Stomach smooth muscle (tissue), 2 donors: Measurements from ENCODE around the gene DSC3.

Source experiments
- H3K27ac ChIP-seq: one replicate; pipeline ENCODE4 v1.7.0; 2013; ENCODE audit warnings: mild to moderate bottlenecking, low read length, inconsistent platforms
- H3K27me3 ChIP-seq, 2 donors: one replicate each; pipeline ENCODE4 v1.7.0; 2013; ENCODE audit warnings: low read length in 2 of 2; ENCODE audit not compliant: insufficient read depth in 2 of 2, control insufficient read depth in 1 of 2
- H3K36me3 ChIP-seq, 2 donors: one replicate each; pipeline ENCODE4 v1.7.0; 2013; ENCODE audit warnings: low read length in 2 of 2; ENCODE audit not compliant: control insufficient read depth in 2 of 2, insufficient read depth in 2 of 2
- H3K4me1 ChIP-seq: one replicate; pipeline ENCODE4 v1.7.0; 2013; ENCODE audit warnings: low read length; ENCODE audit not compliant: control insufficient read depth, insufficient read depth
- H3K4me3 ChIP-seq, 2 donors: one replicate each; pipeline ENCODE4 v1.7.0; 2013; ENCODE audit warnings: low read length in 2 of 2
- H3K9ac ChIP-seq, 2 donors: one replicate each; pipeline ENCODE4 v1.7.0; 2013; ENCODE audit warnings: low read length in 2 of 2, mild to moderate bottlenecking in 1 of 2
- H3K9me3 ChIP-seq, 2 donors: one replicate each; pipeline ENCODE4 v1.7.0; 2013; ENCODE audit warnings: low read length in 2 of 2; ENCODE audit not compliant: control insufficient read depth in 2 of 2
- donor health status: healthy.
- donor health status: Pancreatic carcinoma.

The DSC3 gene

DNA sequence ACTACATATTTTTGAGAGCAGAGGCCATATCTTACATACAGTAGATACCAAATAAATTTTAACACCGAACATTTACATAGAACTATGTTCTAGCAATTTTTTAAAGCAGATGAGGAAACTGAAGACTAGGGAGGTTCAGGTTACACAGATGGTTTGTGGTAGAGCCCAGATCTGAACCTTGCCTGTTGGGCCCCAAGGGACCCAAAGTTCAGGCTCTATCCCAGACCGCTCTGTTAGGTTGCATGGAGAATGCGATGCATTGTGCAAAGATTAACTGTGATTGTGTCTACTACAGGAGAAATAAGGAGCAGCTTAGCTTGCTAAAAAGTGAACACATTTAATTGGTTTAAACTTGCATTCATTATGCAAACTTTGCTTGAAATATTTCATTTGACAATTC, 16.4 kb upstream of the DSC3 start:
- H3K27ac ChIP-seq = no peak overlapping the region
- H3K36me3 ChIP-seq = no peaks in the 10 kb centered on the region
- H3K4me3 ChIP-seq = no peak overlapping the region

GRCh38 chr18:31057917-31058316, 15.4 kb upstream of the DSC3 start:
- H3K4me3 ChIP-seq = no peak overlapping the region
- H3K4me1 ChIP-seq = no peaks in the 10 kb centered on the region
- no peaks in the 10 kb centered on the region for H3K36me3 ChIP-seq

More for the DNA sequence above, 16.4 kb upstream of the DSC3 start:
- H3K9me3 ChIP-seq = no peaks in the 10 kb centered on the region
- no peak overlapping the region for H3K9ac ChIP-seq
- H3K4me1 ChIP-seq = no peaks in the 10 kb centered on the region
- H3K27me3 ChIP-seq = peaks cover 0 to 2% of the 10 kb centered on the region in 2 donors

DNA sequence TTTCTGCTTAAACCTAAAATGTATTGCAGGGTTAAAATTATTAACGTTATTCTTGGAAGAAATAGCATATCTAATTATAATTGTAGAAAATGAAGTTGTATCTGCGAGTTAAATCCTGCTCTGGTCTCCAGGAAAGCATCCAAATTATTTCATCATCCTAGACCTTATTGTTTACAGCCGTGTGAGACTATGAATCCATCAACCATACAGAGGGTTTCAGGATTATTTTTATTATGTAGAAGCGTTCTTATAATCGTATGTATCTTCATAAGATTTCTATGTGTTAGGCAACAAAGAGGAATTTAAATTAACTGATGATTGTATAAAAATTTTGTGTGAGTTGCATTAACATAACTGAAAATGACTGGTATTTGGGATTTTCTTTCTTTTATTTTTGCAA, 14.5 kb upstream of the DSC3 start:
- H3K27ac ChIP-seq = no peak overlapping the region
- no peak overlapping the region for H3K4me3 ChIP-seq
- H3K36me3 ChIP-seq = no peaks in the 10 kb centered on the region
- H3K4me1 ChIP-seq = no peaks in the 10 kb centered on the region
- no peaks in the 10 kb centered on the region for H3K9me3 ChIP-seq
- no peak overlapping the region for H3K9ac ChIP-seq
- H3K27me3 ChIP-seq = no peaks in the 10 kb centered on the region

More at GRCh38 chr18:31057917-31058316, 15.4 kb upstream of the DSC3 start:
- no peak overlapping the region for H3K27ac ChIP-seq
- H3K9me3 ChIP-seq = no peaks in the 10 kb centered on the region
- H3K27me3 ChIP-seq = peaks cover 0 to 2% of the 10 kb centered on the region in 2 donors
- no peak overlapping the region for H3K9ac ChIP-seq

DNA sequence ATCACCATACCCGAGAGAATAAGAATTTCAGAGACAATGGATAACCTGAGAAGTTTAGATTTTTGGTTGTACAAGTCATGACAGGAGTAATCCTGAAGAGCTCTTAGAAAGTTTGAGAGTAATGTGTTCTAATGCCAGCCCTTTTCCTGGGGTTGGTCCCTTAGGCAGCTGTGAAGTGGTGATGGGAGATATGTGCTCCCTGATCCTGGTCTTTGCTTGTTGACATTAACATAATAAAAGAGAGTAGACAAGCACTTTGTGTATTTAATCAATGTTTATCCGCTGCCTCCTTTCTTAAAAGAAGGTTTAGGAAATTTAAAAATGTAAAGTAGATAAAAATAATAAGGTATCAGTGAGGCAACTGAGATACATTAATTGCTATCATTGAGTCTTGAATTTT, 13.8 kb upstream of the DSC3 start:
- Histone ChIP-seq H3K27me3 (no peaks in the 10 kb centered on the region), H3K9ac (no peak overlapping the region), H3K4me3 (no peak overlapping the region), H3K4me1 (no peaks in the 10 kb centered on the region), H3K27ac (no peak overlapping the region), H3K9me3 (no peaks in the 10 kb centered on the region), H3K36me3 (no peaks in the 10 kb centered on the region)

DNA sequence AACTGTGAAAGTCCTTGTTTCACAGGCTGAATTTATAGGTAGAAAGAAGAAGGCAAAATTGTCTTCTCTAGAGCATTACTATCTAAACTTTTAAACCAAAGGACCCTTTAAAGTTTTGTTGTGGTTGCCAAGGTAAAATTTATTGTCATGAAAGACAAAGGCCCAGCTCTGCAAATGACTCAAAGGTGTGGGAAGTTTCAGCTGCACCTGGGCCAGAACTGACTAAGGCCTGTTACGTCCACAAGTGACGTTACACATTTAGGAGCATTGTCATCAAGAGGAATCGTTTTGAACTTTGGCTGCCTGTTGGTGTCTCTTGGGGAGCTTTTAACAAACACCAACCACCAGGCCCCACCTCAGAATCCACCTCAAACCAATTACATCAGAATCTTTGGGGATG, 8.1 kb upstream of the DSC3 start:
- H3K27me3 ChIP-seq = no peaks in the 10 kb centered on the region
- no peak overlapping the region for H3K4me3 ChIP-seq
- no peaks in the 10 kb centered on the region for H3K9me3 ChIP-seq
- no peak overlapping the region for H3K9ac ChIP-seq
- no peaks in the 10 kb centered on the region for H3K4me1 ChIP-seq
- H3K36me3 ChIP-seq = no peaks in the 10 kb centered on the region
- H3K27ac ChIP-seq = no peak overlapping the region

DNA sequence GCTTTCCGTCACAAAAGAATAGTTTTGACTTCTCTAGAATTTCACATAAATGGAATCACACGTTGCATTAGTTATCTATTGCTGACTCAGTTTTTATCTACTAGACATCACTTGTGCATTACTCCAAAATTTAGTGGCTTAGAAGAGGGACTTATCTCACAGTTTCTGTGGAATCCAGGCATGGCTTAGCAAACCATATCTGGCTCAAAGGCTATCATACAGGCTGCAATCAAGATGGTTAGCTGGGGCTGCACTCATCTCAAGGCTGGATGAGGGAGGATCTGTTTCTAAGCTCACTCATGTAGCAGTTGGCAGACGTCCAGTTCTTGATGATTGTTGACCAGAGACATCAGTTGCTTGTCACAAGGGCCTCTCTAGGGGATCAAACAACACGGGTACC, 6.6 kb upstream of the DSC3 start:
- no peaks in the 10 kb centered on the region for H3K36me3 ChIP-seq
- H3K4me1 ChIP-seq = no peaks in the 10 kb centered on the region
- no peak overlapping the region for H3K4me3 ChIP-seq
- no peaks in the 10 kb centered on the region for H3K27me3 ChIP-seq
- no peak overlapping the region for H3K9ac ChIP-seq
- H3K27ac ChIP-seq = no peak overlapping the region
- H3K9me3 ChIP-seq = no peaks in the 10 kb centered on the region

- H3K27me3 ChIP-seq = peaks cover 5 to 7% of the 10 kb centered on the region in 2 donors
- H3K36me3 ChIP-seq = no peaks in the 10 kb centered on the region
These were observed 5.7 kb upstream of the DSC3 start for GRCh38 chr18:31048216-31048615.

DNA sequence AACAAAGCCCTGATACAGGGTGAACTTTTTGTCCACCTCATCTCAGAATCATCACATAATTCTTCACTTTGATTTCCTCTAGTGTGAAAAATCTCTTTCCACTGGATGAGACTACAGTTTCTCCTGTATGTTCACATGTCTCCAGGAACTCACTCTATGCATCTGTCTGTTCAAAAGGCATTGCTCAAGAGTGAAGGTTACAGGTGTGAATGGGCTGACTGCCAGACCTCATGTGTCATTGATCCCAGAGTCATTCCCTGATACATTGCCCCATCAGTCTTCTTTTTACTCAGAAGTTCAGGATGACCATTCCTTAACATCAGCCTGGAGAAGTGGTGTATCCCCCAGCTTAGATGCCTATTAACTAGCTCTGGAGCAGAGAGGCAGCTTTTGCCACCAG, 4.4 kb upstream of the DSC3 start:
- Histone ChIP-seq H3K27ac (no peak overlapping the region), H3K4me1 (no peaks in the 10 kb centered on the region), H3K36me3 (no peaks in the 10 kb centered on the region), H3K27me3 (peaks cover 11 to 17% of the 10 kb centered on the region in 2 donors), H3K4me3 (no peak overlapping the region), H3K9me3 (no peaks in the 10 kb centered on the region), H3K9ac (no peak overlapping the region)

More at GRCh38 chr18:31048216-31048615, 5.7 kb upstream of the DSC3 start:
- no peak overlapping the region for H3K4me3 ChIP-seq
- H3K4me1 ChIP-seq = no peaks in the 10 kb centered on the region
- H3K9ac ChIP-seq = no peak overlapping the region
- no peaks in the 10 kb centered on the region for H3K9me3 ChIP-seq
- H3K27ac ChIP-seq = no peak overlapping the region

- no peaks in the 10 kb centered on the region for H3K4me1 ChIP-seq
- no peaks in the 10 kb centered on the region for H3K9me3 ChIP-seq
- no peak overlapping the region for H3K4me3 ChIP-seq
- H3K27me3 ChIP-seq = peaks cover 17 to 30% of the 10 kb centered on the region in 2 donors
- no peak overlapping the region for H3K9ac ChIP-seq
- no peaks in the 10 kb centered on the region for H3K36me3 ChIP-seq
- H3K27ac ChIP-seq = no peak overlapping the region
These were observed 3.1 kb upstream of the DSC3 start for GRCh38 chr18:31045599-31045998.

- no peaks in the 10 kb centered on the region for H3K4me1 ChIP-seq
- no peaks in the 10 kb centered on the region for H3K9me3 ChIP-seq
- peaks cover 20 to 36% of the 10 kb centered on the region in 2 donors for H3K27me3 ChIP-seq
- no peak overlapping the region for H3K9ac ChIP-seq
- no peak overlapping the region for H3K4me3 ChIP-seq
- no peaks in the 10 kb centered on the region for H3K36me3 ChIP-seq
- no peak overlapping the region for H3K27ac ChIP-seq
These were observed 2.4 kb upstream of the DSC3 start for GRCh38 chr18:31044926-31045325.

- no peak overlapping the region for H3K4me3 ChIP-seq
- H3K36me3 ChIP-seq = no peaks in the 10 kb centered on the region
- no peak overlapping the region for H3K27ac ChIP-seq
- H3K9me3 ChIP-seq = no peaks in the 10 kb centered on the region
- H3K27me3 ChIP-seq = peaks cover 20 to 41% of the 10 kb centered on the region in 2 donors
- no peak overlapping the region for H3K9ac ChIP-seq
- H3K4me1 ChIP-seq = no peaks in the 10 kb centered on the region
These were observed 1.2 kb upstream of the DSC3 start for GRCh38 chr18:31043709-31044108.
